ENCODE results near the gene DENND2D. TPM values are rescaled to one million over a fixed set of nuclear protein-coding genes. Genes with fewer than 3 reads are reported as not detected.

Gene DENND2D
- polyA plus RNA-seq, 1 donor from 2014 or later: not detected

GRCh38 chr1:111154021-111154999 lies 46.1 kb downstream of the DENND2D start (continued):
- TF ChIP-seq MXI1 (conservative IDR thresholded peaks at IDR 0.05; ENCODE audit: poor library complexity, severe bottlenecking): no peak

- no peaks in the 10 kb centered on the region for H3K9me2 ChIP-seq (ENCODE audit: insufficient read depth, low read length)
- H2AFZ ChIP-seq (ENCODE audit: low read depth, low read length): no peak overlapping the region
- H3K27me3 ChIP-seq (ENCODE audit: insufficient read depth, low read depth, low read length): no peaks in the 10 kb centered on the region
- peaks cover 9% of the 10 kb centered on the region for H3K36me3 ChIP-seq (ENCODE audit: insufficient read depth, low read length)
- H3K4me2 ChIP-seq (ENCODE audit: low read length): no peak overlapping the region
- no peak overlapping the region for H3K27ac ChIP-seq (ENCODE audit: low read length)
- peaks cover 31% of the 10 kb centered on the region for H3K79me2 ChIP-seq (replicated peaks; ENCODE audit: insufficient read depth, low read length)
- no peak overlapping the region for H3K9ac ChIP-seq (ENCODE audit: low read length)
- TF ChIP-seq EZH2 (IDR thresholded peaks at IDR 0.05; ENCODE audit: borderline replicate concordance, insufficient read depth, low read length, poor library complexity, severe bottlenecking) (no peak), TAF1 (IDR thresholded peaks at IDR 0.05; ENCODE audit: low read depth) (no peak), RAD21 (conservative IDR thresholded peaks at IDR 0.05) (no peak), POLR2AphosphoS5 (IDR thresholded peaks at IDR 0.05) (no peak), REST (IDR thresholded peaks at IDR 0.05; ENCODE audit: borderline replicate concordance) (no peak), MXI1 (conservative IDR thresholded peaks at IDR 0.05; ENCODE audit: poor library complexity, severe bottlenecking) (no peak), SMC3 (conservative IDR thresholded peaks at IDR 0.05; ENCODE audit: poor library complexity) (no peak), EP300 (conservative IDR thresholded peaks at IDR 0.05; ENCODE audit: poor library complexity, severe bottlenecking) (no peak), CTCF (IDR thresholded peaks at IDR 0.05; ENCODE audit: poor library complexity, severe bottlenecking) (no peak)
- H3F3A ChIP-seq (ENCODE audit: insufficient read depth, low read length, poor library complexity, severe bottlenecking): no peaks in the 10 kb centered on the region
- H3K9me3 ChIP-seq (ENCODE audit: low read length): no peaks in the 10 kb centered on the region
- H4K20me1 ChIP-seq (ENCODE audit: insufficient read depth): no peaks in the 10 kb centered on the region
- H3K4me3 ChIP-seq (ENCODE audit: low read length): no peak overlapping the region
These were observed 48.6 kb downstream of the DENND2D start for GRCh38 chr1:111151838-111152237.

- no peaks in the 10 kb centered on the region for H3K9me3 ChIP-seq (ENCODE audit: low read length)
- H3K4me3 ChIP-seq (ENCODE audit: low read length): no peak overlapping the region
- no peak overlapping the region for H2AFZ ChIP-seq (ENCODE audit: low read depth, low read length)
- no peaks in the 10 kb centered on the region for H3K27me3 ChIP-seq (ENCODE audit: insufficient read depth, low read depth, low read length)
- no peak overlapping the region for H3K4me2 ChIP-seq (ENCODE audit: low read length)
- H3K27ac ChIP-seq (ENCODE audit: low read length): no peak overlapping the region
- no peaks in the 10 kb centered on the region for H3K9me2 ChIP-seq (ENCODE audit: insufficient read depth, low read length)
- H3K79me2 ChIP-seq (replicated peaks; ENCODE audit: insufficient read depth, low read length): peaks cover 41% of the 10 kb centered on the region
- TF ChIP-seq MXI1 (conservative IDR thresholded peaks at IDR 0.05; ENCODE audit: poor library complexity, severe bottlenecking) (no peak), EP300 (conservative IDR thresholded peaks at IDR 0.05; ENCODE audit: poor library complexity, severe bottlenecking) (no peak), REST (IDR thresholded peaks at IDR 0.05; ENCODE audit: borderline replicate concordance) (no peak), CTCF (IDR thresholded peaks at IDR 0.05; ENCODE audit: poor library complexity, severe bottlenecking) (no peak), SMC3 (conservative IDR thresholded peaks at IDR 0.05; ENCODE audit: poor library complexity) (no peak), POLR2AphosphoS5 (IDR thresholded peaks at IDR 0.05) (no peak), RAD21 (conservative IDR thresholded peaks at IDR 0.05) (no peak), TAF1 (IDR thresholded peaks at IDR 0.05; ENCODE audit: low read depth) (no peak)
- H4K20me1 ChIP-seq (ENCODE audit: insufficient read depth): no peaks in the 10 kb centered on the region
- no peaks in the 10 kb centered on the region for H3F3A ChIP-seq (ENCODE audit: insufficient read depth, low read length, poor library complexity, severe bottlenecking)
- peaks cover 5% of the 10 kb centered on the region for H3K36me3 ChIP-seq (ENCODE audit: insufficient read depth, low read length)
- no peak overlapping the region for H3K9ac ChIP-seq (ENCODE audit: low read length)
These were observed 52.0 kb downstream of the DENND2D start for GRCh38 chr1:111148376-111148881.

All from neural cell (in vitro differentiated cells).